Activated gamma-delta T cell (primary cell): ENCODE measurements around the gene STX12.
"Not testable (repeated sequence)": the region's sequence is repeated elsewhere in the genome, so short reads cannot be mapped to it uniquely, and the experiment has no call there.

Source experiments
- DNase-seq: peaks from one replicate; lab custom pipeline; 2025; lab: John Stamatoyannopoulos, UW

The STX12 gene

DNA sequence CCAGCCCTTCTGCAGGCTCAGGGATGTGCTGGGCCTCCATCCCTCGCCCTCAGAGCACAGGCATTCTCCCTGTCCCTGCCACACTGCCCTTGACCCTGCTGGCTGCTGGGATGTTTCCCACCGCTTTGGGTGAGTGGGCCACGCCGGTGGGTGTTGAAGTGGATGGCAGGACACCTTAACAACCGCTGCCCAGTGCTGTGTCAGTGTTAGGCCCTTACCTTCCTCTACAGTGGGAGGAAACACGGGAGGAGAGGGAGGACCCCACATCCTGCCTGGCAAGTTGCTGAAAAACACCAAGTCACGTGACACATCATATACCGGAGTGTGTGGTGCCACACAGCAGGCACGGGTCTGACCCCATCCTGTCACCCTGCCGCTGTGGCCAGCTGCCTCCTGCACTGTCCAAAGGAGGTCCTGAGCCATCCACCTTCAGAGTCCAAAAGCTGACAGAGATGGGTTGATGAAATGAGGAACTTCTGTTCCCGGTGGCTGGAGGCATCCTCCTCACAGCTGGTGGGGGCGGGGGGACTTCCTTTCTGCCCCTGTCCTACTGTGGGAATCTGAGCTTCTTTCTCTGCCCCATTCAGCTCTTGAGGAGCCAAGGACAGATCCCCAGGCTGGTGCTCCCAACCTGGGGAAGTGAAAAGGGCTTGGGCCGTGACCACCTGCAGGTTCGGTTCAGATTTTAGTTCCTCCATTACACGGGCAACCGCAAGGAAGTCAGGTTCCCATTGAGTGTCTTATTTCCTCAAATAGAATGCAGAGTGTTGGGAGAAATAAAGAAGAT lies 96.1 kb downstream of the STX12 start:
- DNase-seq = peak; percentile 19

DNA sequence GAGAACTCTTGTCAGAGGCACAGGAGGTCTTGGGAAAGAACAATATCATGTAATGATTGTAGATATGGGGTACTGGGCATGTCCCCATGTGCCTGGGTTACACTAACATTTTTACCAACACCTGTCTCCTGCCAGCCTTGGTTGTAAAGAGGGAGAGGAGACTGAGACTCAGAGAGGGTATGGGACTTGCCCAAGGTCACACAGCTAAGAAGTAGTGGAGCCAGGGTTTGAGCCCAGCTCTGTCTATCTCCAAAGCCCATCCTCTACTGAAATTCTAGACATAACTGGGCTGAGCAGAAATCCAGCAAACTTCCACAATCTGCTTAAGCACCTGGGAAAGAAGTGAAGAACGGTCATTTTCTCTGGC lies 96.7 kb downstream of the STX12 start:
- no peak for DNase-seq

DNA sequence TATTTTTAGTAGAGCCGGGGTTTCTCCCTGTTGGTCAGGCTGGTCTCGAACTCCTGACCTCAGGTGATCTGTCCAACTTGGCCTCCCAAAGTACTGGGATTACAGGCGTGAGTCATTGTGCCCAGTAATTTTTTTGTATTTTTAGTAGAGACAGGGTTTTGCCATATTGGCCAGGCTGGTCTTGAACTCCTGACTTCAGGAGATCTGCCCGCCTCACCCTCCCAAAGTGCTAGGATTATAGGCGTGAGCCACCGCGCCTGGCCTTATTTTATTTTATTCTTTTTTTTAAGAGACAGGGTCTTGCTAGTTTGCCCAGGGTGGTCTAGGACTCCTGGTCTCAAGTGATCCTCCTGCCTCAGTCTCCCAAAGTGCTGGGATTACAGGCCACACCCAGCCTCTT lies 98.1 kb downstream of the STX12 start:
- DNase-seq = not testable (repeated sequence)

DNA sequence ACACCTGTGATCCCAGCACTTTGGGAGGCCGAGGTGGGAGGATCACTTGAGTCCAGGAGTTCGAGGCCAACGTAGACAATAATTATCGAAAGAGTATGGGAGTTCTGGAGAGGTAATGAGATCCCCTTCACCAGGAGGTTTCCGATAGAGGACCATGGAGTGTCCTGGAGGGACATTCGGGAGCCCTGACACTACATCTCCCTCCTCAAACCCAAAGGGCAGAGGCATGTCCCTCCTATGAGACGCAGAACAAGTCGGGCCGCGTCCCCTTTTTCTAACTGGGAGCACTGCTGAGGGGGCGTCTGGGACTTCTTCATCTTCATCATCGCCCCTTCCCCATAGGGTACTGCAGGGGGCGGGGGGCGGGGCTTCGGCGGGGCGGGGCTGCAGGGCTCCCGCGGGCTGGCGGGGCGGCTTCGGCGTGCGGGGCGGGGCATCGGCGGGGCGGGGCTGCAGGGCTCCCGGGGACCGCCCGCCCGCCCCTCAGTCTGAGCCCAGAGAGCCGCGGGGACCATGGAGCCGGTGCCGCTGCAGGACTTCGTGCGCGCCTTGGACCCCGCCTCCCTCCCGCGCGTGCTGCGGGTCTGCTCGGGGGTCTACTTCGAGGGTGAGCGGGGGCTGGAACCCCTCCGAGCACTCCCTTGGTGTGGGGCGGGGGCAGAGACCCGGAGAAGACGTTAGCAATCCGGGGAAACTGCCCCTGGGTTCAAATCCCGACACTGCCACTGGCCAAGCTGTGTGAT lies 99.2 kb downstream of the STX12 start, which contains the start of gene THEMIS2:
Gene THEMIS2, plus strand, starts transcription at position 486 of the 743 bp plus-strand sequence. Its CDS starts 28 bp downstream, at position 514.
- peak; percentile 72 for DNase-seq

DNA sequence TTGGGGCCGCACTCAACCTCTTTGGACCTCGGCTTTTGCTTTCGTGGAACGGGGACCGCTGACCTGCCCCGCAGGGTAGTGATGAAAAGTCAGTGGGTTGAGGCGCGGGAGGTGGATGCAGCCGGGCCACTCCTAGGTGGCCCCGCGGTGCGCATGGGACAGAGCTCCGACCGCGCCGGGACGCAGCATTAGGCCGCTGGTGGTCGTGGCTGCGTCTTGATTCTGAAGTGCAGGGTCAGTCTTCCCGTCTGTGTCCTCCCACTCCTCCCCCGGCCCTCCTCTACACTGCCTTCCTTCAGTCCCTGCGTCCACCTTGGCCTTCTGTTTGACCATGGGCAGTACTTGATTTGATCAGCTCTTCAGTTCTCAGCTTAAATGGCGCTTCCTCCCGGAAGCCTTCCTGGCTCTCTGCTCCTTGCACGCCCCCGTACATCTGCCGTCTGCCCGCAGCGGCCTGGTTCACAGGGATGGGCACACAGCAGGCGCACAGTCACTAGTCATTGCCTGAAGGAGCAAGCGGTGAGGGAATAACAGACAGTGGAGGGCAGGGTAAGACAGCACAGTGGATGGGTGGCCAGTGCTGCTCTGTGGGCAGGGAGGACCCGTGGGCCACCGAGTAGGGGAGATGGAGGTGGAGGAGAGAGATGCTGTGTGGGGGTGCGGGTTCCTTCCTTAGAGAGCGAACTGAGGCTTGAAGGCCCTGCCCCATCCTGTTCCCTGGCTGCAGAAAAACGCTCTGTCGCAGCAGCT lies 100.0 kb downstream of the STX12 start:
- DNase-seq = no peak

DNA sequence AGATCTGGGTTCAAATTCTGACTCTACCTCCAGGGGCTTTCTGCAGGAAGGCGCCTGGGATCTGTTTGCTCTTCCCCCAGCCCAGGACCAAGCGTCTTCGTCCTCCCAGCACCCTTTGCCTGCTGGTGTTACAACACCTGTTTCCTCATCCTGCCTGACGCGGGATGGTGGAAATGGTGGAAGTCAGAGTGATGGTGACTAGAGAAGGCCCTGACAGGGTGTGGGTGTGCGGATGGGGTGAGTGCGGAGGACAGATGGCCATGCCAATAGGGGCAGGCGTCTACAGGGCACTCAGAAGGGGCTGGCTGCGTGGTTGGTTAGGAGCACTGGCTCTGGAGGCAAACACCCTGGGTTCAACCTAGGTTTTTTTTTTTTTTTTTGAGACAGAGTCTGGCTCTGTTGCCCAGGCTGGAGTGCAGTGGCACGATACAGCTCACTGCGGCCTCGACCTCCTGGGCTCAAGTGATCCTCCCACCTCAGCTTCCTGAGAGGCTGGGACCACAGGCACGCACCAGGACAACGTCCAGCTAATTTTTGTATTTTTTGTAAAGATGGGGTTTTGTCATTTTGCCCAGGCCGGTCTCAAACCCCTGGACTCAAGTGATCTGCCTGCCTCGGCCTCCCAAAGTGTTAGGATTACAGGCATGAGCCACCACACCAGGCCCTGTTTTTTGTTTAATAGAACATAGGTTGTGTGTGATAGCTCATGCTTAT lies 100.8 kb downstream of the STX12 start:
- DNase-seq = no peak
